K562 (cell line): ENCODE data around the gene ACKR2. TPM values are rescaled to one million over a fixed set of nuclear protein-coding genes. Genes with fewer than 3 reads are reported as not detected.

Experiments used
- ATAC-seq: fragments of 200-7000 bp; cut with Tn5 transposase; 3 replicates; pipeline ENCODE4 v1.9.1; 2020; ENCODE audit warnings: moderate library complexity
- BruUV-seq: library from RNA; stranded (reverse); fragments of 400-500 nt; replicated peaks from 2 replicates; lab custom pipeline; 2021; lab: Mats Ljungman, UMichigan
- CTCF ChIA-PET: fragments of 300-600 bp; formaldehyde crosslinking; extraction: SDS; loops from one replicate; lab custom pipeline; 2021; ENCODE audit warnings: low intra/inter-chr PET ratio; lab: Yijun Ruan, JAX
- POLR2A ChIA-PET: fragments of 300-600, 350-650 bp; sonication (Branson Sonifier 250); formaldehyde crosslinking; extraction: SDS; loops from one replicate; lab custom pipeline; 2021; ENCODE audit warnings: antibody characterized with exemption, inconsistent platforms; lab: Yijun Ruan, JAX
- DNase-seq, 4 experiments: peaks; one replicate each; pipeline versions ENCODE4 v3.0.0 to v3.0.0-alpha.2; 2011 to 2018; ENCODE audit warnings: low spot score in 3 of 4, mixed read lengths in 3 of 4; ENCODE audit errors: extremely low read depth in 1 of 4
- FAIRE-seq: peaks from 2 replicates; lab custom pipeline; 2011; peaks lifted over from hg19 to GRCh38; lab: Jason Lieb, UNC
- H2AFZ ChIP-seq: 2 replicates; pipeline ENCODE4 v1.6.0; 2011; ENCODE audit warnings: low read depth, low read length, control low read depth, inconsistent platforms
- H3K27ac ChIP-seq: fragments of 200-600 bp; 3 replicates; pipeline ENCODE4 v1.8.0; 2011; ENCODE audit warnings: low read depth, mild to moderate bottlenecking, control low read depth, inconsistent platforms, low read length, moderate library complexity, mixed read lengths; ENCODE audit errors: extremely low read depth
- H3K27me3 ChIP-seq, 2 experiments: fragments of 300-600 bp in 1 of 2; 2 replicates in 1 of 2; 3 replicates in 1 of 2; pipeline versions ENCODE4 v1.6.0 to v1.8.0; 2011; ENCODE audit warnings: inconsistent platforms in 2 of 2, low read length in 2 of 2, mild to moderate bottlenecking in 1 of 2, mixed read lengths in 1 of 2, moderate library complexity in 1 of 2; ENCODE audit not compliant: control insufficient read depth in 2 of 2, insufficient read depth in 2 of 2
- H3K36me3 ChIP-seq: fragments of 300-600 bp; 3 replicates; pipeline ENCODE4 v1.8.0; 2011; ENCODE audit warnings: mild to moderate bottlenecking, low read length, inconsistent platforms; ENCODE audit not compliant: control insufficient read depth, insufficient read depth
- H3K4me1 ChIP-seq, 2 experiments: fragments of 200-600 bp in 1 of 2; replicated peaks in 1 of 2; 2 replicates in 1 of 2; 3 replicates in 1 of 2; pipeline versions ENCODE4 v1.5.1 to v1.8.0; 2011; ENCODE audit warnings: inconsistent platforms in 2 of 2, low read length in 2 of 2, mild to moderate bottlenecking in 1 of 2, mixed read lengths in 1 of 2, moderate library complexity in 1 of 2; ENCODE audit not compliant: control insufficient read depth in 2 of 2, insufficient read depth in 2 of 2
- H3K4me2 ChIP-seq: 2 replicates; pipeline ENCODE4 v1.6.1; 2011; ENCODE audit warnings: low read length, control low read depth, inconsistent platforms, mixed read lengths; ENCODE audit not compliant: insufficient read depth
- H3K4me3 ChIP-seq: fragments of 200-600 bp; sonication (generic), shearing (Covaris generic); 2 replicates; pipeline ENCODE4 v1.5.1; 2016; ENCODE audit warnings: control low read depth, inconsistent platforms
- H3K79me2 ChIP-seq: fragments of 200-600 bp; 3 replicates; pipeline ENCODE4 v1.8.0; 2011; ENCODE audit warnings: low read length, inconsistent platforms; ENCODE audit not compliant: control insufficient read depth, insufficient read depth
- H3K9ac ChIP-seq, 2 experiments: 2 replicates each; pipeline versions ENCODE4 v1.6.0 to v1.6.1; 2011; ENCODE audit warnings: low read depth in 2 of 2, low read length in 2 of 2, control low read depth in 1 of 2, inconsistent platforms in 1 of 2, mild to moderate bottlenecking in 1 of 2, mixed read lengths in 1 of 2; ENCODE audit not compliant: insufficient read depth in 1 of 2
- H3K9me1 ChIP-seq: one replicate; pipeline ENCODE4 v1.6.0; 2011; ENCODE audit warnings: inconsistent platforms, mild to moderate bottlenecking, low read length, moderate library complexity; ENCODE audit not compliant: control insufficient read depth, insufficient read depth
- H3K9me3 ChIP-seq: replicated peaks from 2 replicates; pipeline ENCODE4 v1.5.1; 2011; ENCODE audit warnings: low read depth, low read length, inconsistent platforms; ENCODE audit not compliant: control insufficient read depth, insufficient read depth
- H4K20me1 ChIP-seq: replicated peaks from 2 replicates; pipeline ENCODE4 v1.6.1; 2011; ENCODE audit warnings: low read length, inconsistent platforms, mixed read lengths; ENCODE audit not compliant: control insufficient read depth, insufficient read depth
- ELF4 ChIP-seq: fragments of 450-650 bp; formaldehyde crosslinking; IDR thresholded peaks from 2 replicates; pipeline ENCODE4 v1.4.0; 2022; ENCODE audit warnings: missing genetic modification characterization
- HES1 ChIP-seq: fragments of 450-650 bp; IDR thresholded peaks from 2 replicates; pipeline ENCODE4 v1.6.1; 2016; ENCODE audit warnings: low read depth, mild to moderate bottlenecking, moderate library complexity
- OTX1 ChIP-seq: fragments of 450-650 bp; formaldehyde crosslinking; IDR thresholded peaks from 2 replicates; pipeline ENCODE4 v1.4.0; 2022; ENCODE audit warnings: mild to moderate bottlenecking
- ZNF140 ChIP-seq: fragments of 250-450 bp; sonication (Bioruptor Pico); IDR thresholded peaks from 2 replicates; pipeline ENCODE4 v1.8.0; 2021; ENCODE audit warnings: moderate library complexity, mild to moderate bottlenecking, inconsistent platforms
- ZNF512 ChIP-seq: IDR thresholded peaks from 2 replicates; pipeline ENCODE4 v1.6.1; 2016; ENCODE audit warnings: missing genetic modification characterization, missing compliant biosample characterization
- ZNF583 ChIP-seq: fragments of 250-450 bp; sonication (Bioruptor Pico); IDR thresholded peaks from 2 replicates; pipeline ENCODE4 v1.4.0; 2020
- WGBS: fragments of 100-300 bp; shearing (Covaris generic); methylation state at CpG from one replicate; pipeline ENCODE4 v1.1.6; 2016; ENCODE audit warnings: low coverage, mixed read lengths; ENCODE audit not compliant: insufficient coverage; ENCODE audit errors: missing lambda C conversion rate; 5-methylcytosine and 5-hydroxymethylcytosine counted together
- in situ Hi-C: fragments of 300-500 bp; cut with MboI; formaldehyde crosslinking; loops from 4 replicates; pipeline ENCODE4 v1.15.0; 2018; ENCODE audit warnings: inconsistent platforms, mixed read lengths
- intact Hi-C: fragments of 100-400 bp; cut with micrococcal nuclease; formaldehyde crosslinking; loops from 2 replicates; pipeline ENCODE4 v1.14.2; 2022
- polyA plus RNA-seq, 8 experiments: library from polyadenylated mRNA; depleted of rRNA in 4 of 8; stranded (reverse) in 5 of 8; unstranded in 3 of 8; fragments of >200 nt; fragmentation: Nextera tagmentation in 2 of 8; fragmentation: Illumina TruSeq in 1 of 8; extraction: Ambion mirVana in 2 of 8; extraction: Trizol in 1 of 8; gene quantifications; 2 replicates each; pipeline versions ENCODE4 v1.2.1 to v1.2.3, GENCODE V29; 2011 to 2014; ENCODE audit warnings: inconsistent platforms in 1 of 8, missing spikeins in 1 of 8
- total RNA-seq, 7 experiments: library from RNA; depleted of rRNA in 6 of 7; stranded (reverse); fragments of >200 nt in 6 of 7; fragmentation: Illumina TruSeq in 2 of 7; extraction: Trizol in 2 of 7; gene quantifications; 2 replicates each; pipeline versions ENCODE4 v1.2.1 to v1.2.3, GENCODE V29; 2011 to 2021; ENCODE audit warnings: low replicate concordance in 1 of 7
- TF ChIP-seq, protein P1 (sequence below): fragments of 450-650 bp; formaldehyde crosslinking; IDR thresholded peaks from 2 replicates; pipeline ENCODE4 v1.4.0; 2022; ENCODE audit warnings: missing genetic modification characterization
- TF ChIP-seq, protein P2 (sequence below): fragments of 450-650 bp; conservative IDR thresholded peaks from 2 replicates; pipeline ENCODE4 v1.6.1; 2016; ENCODE audit warnings: missing genetic modification characterization, low read depth, mild to moderate bottlenecking, control low read depth, missing compliant biosample characterization
- TF ChIP-seq, protein P3 (sequence below): fragments of 450-650 bp; formaldehyde crosslinking; conservative IDR thresholded peaks from 2 replicates; pipeline ENCODE4 v1.4.0; 2022; ENCODE audit warnings: mild to moderate bottlenecking, missing genetic modification characterization
- TF ChIP-seq, protein P4 (sequence below): fragments of 450-650 bp; IDR thresholded peaks from 2 replicates; pipeline ENCODE4 v1.6.1; 2014; ENCODE audit warnings: low read depth, mild to moderate bottlenecking, moderate library complexity, borderline replicate concordance

ACKR2 gene
- total and polyA plus RNA-seq, 9 of the 15 experiments (the other 6 are each of a cell fraction or from before 2014, with no cell fraction given), result 0.03 to 0.69 (median 0.25) TPM; not detected in 1

DNA sequence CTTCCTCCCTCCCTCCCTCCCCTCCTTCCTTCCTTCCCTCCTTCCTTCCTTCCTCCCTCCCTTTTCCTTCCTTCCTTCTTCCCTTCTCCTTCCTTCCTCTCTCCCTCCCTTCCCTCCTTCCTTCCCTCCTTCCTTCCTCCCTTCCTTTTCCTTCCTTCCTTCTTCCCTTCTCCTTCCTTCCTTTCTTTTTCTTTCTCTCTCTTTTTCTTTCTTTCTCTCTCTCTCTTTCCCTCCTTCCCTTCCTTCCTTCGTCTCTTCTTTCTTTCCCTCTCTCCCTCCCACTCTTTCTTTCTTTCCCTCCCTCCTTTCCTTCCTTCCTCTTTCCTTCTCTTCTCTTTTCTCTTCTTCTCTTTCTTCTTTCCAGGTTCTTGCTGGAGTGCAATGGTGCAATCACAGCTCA, 94.8 kb downstream of the ACKR2 start:
- no peak overlapping the region for H2AFZ ChIP-seq
- peaks cover 25 to 33% of the 10 kb centered on the region in 2 experiments for H3K27me3 ChIP-seq
- FAIRE-seq (no peak), ATAC-seq (no peak), DNase-seq (no peak)
- H3K9ac ChIP-seq, result no peak overlapping the region
- CTCF ChIA-PET, result no interaction called here
- H3K4me1 ChIP-seq, result peaks cover 0 to 8% of the 10 kb centered on the region in 2 experiments; a peak in 2 of 5 replicates
- 0 out of 2 replicates have a peak, but pooled peaks cover 4% of the 10 kb centered on the region for H4K20me1 ChIP-seq
- POLR2A ChIA-PET, result no interaction called here
- in situ Hi-C loops (no loop called here), intact Hi-C loops (no loop called here)
- no peak overlapping the region for H3K27ac ChIP-seq
- H3K79me2 ChIP-seq, result no peaks in the 10 kb centered on the region
- no TSS peak for BruUV-seq
- no peak overlapping the region for H3K4me3 ChIP-seq
- no peaks in the 10 kb centered on the region for H3K36me3 ChIP-seq
- WGBS, result 0% methylated on average over 1 of the region's 1 CpG
- H3K9me1 ChIP-seq, result no peaks in the 10 kb centered on the region
- no peaks in the 10 kb centered on the region for H3K9me3 ChIP-seq
- H3K4me2 ChIP-seq, result no peak overlapping the region
- TF ChIP-seq ELF4 (CRISPR knock-in tag) (peak; percentile 71; the same call in 1 of the 2 replicates), OTX1 (CRISPR knock-in tag) (0 out of 2 replicates have a peak, but pooled peaks have one; percentile 44), ZNF512 (tag) (peak; percentile 95), HES1 (no peak), ZNF140 (CRISPR knock-in tag) (no peak), ZNF583 (no peak)
- TF ChIP-seq, protein P1, sequence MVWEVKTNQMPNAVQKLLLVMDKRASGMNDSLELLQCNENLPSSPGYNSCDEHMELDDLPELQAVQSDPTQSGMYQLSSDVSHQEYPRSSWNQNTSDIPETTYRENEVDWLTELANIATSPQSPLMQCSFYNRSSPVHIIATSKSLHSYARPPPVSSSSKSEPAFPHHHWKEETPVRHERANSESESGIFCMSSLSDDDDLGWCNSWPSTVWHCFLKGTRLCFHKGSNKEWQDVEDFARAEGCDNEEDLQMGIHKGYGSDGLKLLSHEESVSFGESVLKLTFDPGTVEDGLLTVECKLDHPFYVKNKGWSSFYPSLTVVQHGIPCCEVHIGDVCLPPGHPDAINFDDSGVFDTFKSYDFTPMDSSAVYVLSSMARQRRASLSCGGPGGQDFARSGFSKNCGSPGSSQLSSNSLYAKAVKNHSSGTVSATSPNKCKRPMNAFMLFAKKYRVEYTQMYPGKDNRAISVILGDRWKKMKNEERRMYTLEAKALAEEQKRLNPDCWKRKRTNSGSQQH (CRISPR knock-in tag), result 0 out of 2 replicates have a peak, but pooled peaks have one; percentile 41
- TF ChIP-seq, protein P2, sequence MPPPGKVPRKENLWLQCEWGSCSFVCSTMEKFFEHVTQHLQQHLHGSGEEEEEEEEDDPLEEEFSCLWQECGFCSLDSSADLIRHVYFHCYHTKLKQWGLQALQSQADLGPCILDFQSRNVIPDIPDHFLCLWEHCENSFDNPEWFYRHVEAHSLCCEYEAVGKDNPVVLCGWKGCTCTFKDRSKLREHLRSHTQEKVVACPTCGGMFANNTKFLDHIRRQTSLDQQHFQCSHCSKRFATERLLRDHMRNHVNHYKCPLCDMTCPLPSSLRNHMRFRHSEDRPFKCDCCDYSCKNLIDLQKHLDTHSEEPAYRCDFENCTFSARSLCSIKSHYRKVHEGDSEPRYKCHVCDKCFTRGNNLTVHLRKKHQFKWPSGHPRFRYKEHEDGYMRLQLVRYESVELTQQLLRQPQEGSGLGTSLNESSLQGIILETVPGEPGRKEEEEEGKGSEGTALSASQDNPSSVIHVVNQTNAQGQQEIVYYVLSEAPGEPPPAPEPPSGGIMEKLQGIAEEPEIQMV, result peak; percentile 58; the same call in 1 of the 2 replicates
- TF ChIP-seq, protein P3, sequence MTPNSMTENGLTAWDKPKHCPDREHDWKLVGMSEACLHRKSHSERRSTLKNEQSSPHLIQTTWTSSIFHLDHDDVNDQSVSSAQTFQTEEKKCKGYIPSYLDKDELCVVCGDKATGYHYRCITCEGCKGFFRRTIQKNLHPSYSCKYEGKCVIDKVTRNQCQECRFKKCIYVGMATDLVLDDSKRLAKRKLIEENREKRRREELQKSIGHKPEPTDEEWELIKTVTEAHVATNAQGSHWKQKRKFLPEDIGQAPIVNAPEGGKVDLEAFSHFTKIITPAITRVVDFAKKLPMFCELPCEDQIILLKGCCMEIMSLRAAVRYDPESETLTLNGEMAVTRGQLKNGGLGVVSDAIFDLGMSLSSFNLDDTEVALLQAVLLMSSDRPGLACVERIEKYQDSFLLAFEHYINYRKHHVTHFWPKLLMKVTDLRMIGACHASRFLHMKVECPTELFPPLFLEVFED (CRISPR knock-in tag), result peak; percentile 71; the same call in 1 of the 2 replicates
- TF ChIP-seq, protein P4, sequence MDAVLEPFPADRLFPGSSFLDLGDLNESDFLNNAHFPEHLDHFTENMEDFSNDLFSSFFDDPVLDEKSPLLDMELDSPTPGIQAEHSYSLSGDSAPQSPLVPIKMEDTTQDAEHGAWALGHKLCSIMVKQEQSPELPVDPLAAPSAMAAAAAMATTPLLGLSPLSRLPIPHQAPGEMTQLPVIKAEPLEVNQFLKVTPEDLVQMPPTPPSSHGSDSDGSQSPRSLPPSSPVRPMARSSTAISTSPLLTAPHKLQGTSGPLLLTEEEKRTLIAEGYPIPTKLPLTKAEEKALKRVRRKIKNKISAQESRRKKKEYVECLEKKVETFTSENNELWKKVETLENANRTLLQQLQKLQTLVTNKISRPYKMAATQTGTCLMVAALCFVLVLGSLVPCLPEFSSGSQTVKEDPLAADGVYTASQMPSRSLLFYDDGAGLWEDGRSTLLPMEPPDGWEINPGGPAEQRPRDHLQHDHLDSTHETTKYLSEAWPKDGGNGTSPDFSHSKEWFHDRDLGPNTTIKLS, result no peak
